Right renal pelvis (tissue), 4 donors: ENCODE measurements around the gene TREML2. TPM values are rescaled to one million over a fixed set of nuclear protein-coding genes. Genes with fewer than 3 reads are reported as not detected.
"Not testable (repeated sequence)": the region's sequence is repeated elsewhere in the genome, so short reads cannot be mapped to it uniquely, and the experiment has no call there.

Experiments used
- DNase-seq, 4 donors: peaks; one replicate each; pipeline ENCODE4 v3.0.0-alpha.2; 2013; ENCODE audit warnings: low read depth in 4 of 4, low spot score in 3 of 4, missing footprints in 1 of 4
- polyA plus RNA-seq, 4 donors: library from polyadenylated mRNA; unstranded; fragments of 120-200 nt; gene quantifications; one replicate each; pipeline ENCODE4 v1.2.1, GENCODE V29; 2013; ENCODE audit not compliant: insufficient read length in 4 of 4

TREML2 gene
- polyA plus RNA-seq, 4 donors = 0.04 to 0.40 (median 0.18) TPM

- DNase-seq = no peak
These were observed 8.8 kb upstream of the TREML2 start for GRCh38 chr6:41209547-41210320.

GRCh38 chr6:41208439-41209106, 7.6 kb upstream of the TREML2 start:
- DNase-seq = no peak

- DNase-seq = no peak
These were observed 3.2 kb upstream of the TREML2 start for GRCh38 chr6:41204156-41204555.

- DNase-seq = no peak
These were observed 820 bp upstream of the TREML2 start for GRCh38 chr6:41201764-41202173.

GRCh38 chr6:41200296-41200900, 551 bp downstream of the TREML2 start:
- DNase-seq = no peak

- no peak for DNase-seq
These were observed 1.2 kb downstream of the TREML2 start for GRCh38 chr6:41199552-41200246.

GRCh38 chr6:41197234-41197633, 3.7 kb downstream of the TREML2 start:
- DNase-seq = no peak

- DNase-seq = no peak
These were observed 6.6 kb downstream of the TREML2 start for GRCh38 chr6:41194386-41194785.

- DNase-seq = no peak
These were observed 7.1 kb downstream of the TREML2 start for GRCh38 chr6:41193884-41194283.

GRCh38 chr6:41193171-41193734, 7.7 kb downstream of the TREML2 start:
- no peak for DNase-seq

GRCh38 chr6:41191569-41191968, 9.4 kb downstream of the TREML2 start:
- no peak for DNase-seq

GRCh38 chr6:41190791-41191190, 10.2 kb downstream of the TREML2 start:
- DNase-seq = no peak

- no peak for DNase-seq
These were observed 11.0 kb downstream of the TREML2 start for GRCh38 chr6:41189967-41190366.

GRCh38 chr6:41189046-41189445, 11.9 kb downstream of the TREML2 start:
- DNase-seq = not testable (repeated sequence)

- DNase-seq = no peak
These were observed 12.7 kb downstream of the TREML2 start for GRCh38 chr6:41187924-41188886.

GRCh38 chr6:41186031-41186562, 14.9 kb downstream of the TREML2 start:
- no peak for DNase-seq

- no peak for DNase-seq
These were observed 16.2 kb downstream of the TREML2 start for GRCh38 chr6:41184761-41185160.

GRCh38 chr6:41182069-41183034, 18.6 kb downstream of the TREML2 start:
- DNase-seq = peak in 1 of 4 donors; percentile 20
